HL-60 (cell line): Measurements from ENCODE around the gene C21orf58.

ENCODE experiments used
- DNase-seq, 2 experiments: peaks; one replicate each; pipeline ENCODE4 v3.0.0-alpha.2; 2010 to 2020; ENCODE audit warnings: low read depth in 1 of 2, low spot score in 1 of 2
- H3K27ac ChIP-seq: fragments of 250-450 bp; sonication (Bioruptor Pico); replicated peaks from 2 replicates; pipeline ENCODE4 v1.5.1; 2020; ENCODE audit warnings: mild to moderate bottlenecking, moderate library complexity
- H3K27me3 ChIP-seq: fragments of 250-450 bp; sonication (Bioruptor Pico); 2 replicates; pipeline ENCODE4 v1.5.1; 2021; ENCODE audit warnings: mild to moderate bottlenecking, moderate library complexity; ENCODE audit not compliant: insufficient read depth, poor library complexity, severe bottlenecking
- H3K4me3 ChIP-seq: replicated peaks from 2 replicates; pipeline ENCODE4 v1.5.1; 2011; ENCODE audit warnings: mild to moderate bottlenecking, control low read depth, low read length; ENCODE audit not compliant: insufficient read depth
- GABPA ChIP-seq: IDR thresholded peaks from 2 replicates; pipeline ENCODE4 v1.6.1; 2012; ENCODE audit warnings: low read depth
- POLR2AphosphoS5 ChIP-seq: IDR thresholded peaks from 2 replicates; pipeline ENCODE4 v1.6.1; 2012; ENCODE audit warnings: low read depth
- SPI1 ChIP-seq: IDR thresholded peaks from 2 replicates; pipeline ENCODE4 v1.6.1; 2012; ENCODE audit warnings: low read depth, mild to moderate bottlenecking, borderline replicate concordance
- TF ChIP-seq, protein P1 (sequence below): IDR thresholded peaks from one replicate; pipeline ENCODE4 v1.5.1; 2011; ENCODE audit warnings: low read length, control low read depth, inconsistent platforms; ENCODE audit not compliant: insufficient read depth
- TF ChIP-seq, protein P2 (sequence below): IDR thresholded peaks from 2 replicates; pipeline ENCODE4 v1.6.1; 2012; ENCODE audit warnings: low read depth; ENCODE audit not compliant: insufficient replicate concordance

The C21orf58 gene

DNA sequence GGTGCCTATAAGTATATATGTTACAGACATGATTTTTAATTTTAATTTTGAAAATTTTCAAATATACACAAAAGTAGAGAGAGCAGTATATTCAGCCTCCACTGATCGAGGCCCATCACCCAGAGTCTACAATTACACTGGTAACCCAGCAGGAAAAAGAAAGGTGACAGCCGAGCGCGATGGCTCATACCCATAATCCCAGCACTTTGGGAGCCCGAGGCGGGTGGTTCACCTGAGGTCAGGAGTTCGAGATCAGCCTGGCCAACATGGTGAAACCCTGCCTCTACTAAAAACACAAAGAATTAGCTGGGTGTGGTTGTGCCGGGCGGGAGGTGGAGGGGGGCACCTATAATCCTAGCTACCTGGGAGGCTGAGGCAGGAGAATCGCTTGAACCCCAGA, 36.1 kb downstream of the C21orf58 start:
- H3K4me3 ChIP-seq, result no peak overlapping the region

DNA sequence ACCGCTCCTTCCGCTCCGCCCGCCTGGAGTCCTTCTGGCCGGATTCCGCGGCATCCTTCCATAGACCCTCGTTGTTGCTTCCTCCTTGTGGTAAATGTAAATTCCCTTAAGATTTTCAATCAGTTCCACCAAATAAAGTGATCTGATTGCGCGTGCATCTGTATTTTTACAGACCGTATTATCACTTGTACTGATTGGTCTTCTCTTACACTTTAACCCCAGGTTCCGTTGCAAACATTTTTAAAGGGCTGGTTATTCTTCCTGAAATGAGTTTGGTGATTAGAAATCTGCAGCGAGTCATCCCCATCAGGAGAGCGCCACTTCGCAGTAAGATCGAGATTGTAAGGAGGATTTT, 37.0 kb downstream of the C21orf58 start:
- Histone ChIP-seq H3K27ac (peak overlapping the region; percentile 88), H3K27me3 (no peaks in the 10 kb centered on the region), H3K4me3 (peak overlapping the region; percentile 76)
- no peak for TF ChIP-seq POLR2AphosphoS5
- no peak for TF ChIP-seq SPI1
- no peak for DNase-seq

More for the DNA sequence above, 36.1 kb downstream of the C21orf58 start:
- H3K27ac ChIP-seq, result no peak overlapping the region
- TF ChIP-seq SPI1 (no peak), GABPA (no peak), POLR2AphosphoS5 (no peak)
- TF ChIP-seq, protein P1, sequence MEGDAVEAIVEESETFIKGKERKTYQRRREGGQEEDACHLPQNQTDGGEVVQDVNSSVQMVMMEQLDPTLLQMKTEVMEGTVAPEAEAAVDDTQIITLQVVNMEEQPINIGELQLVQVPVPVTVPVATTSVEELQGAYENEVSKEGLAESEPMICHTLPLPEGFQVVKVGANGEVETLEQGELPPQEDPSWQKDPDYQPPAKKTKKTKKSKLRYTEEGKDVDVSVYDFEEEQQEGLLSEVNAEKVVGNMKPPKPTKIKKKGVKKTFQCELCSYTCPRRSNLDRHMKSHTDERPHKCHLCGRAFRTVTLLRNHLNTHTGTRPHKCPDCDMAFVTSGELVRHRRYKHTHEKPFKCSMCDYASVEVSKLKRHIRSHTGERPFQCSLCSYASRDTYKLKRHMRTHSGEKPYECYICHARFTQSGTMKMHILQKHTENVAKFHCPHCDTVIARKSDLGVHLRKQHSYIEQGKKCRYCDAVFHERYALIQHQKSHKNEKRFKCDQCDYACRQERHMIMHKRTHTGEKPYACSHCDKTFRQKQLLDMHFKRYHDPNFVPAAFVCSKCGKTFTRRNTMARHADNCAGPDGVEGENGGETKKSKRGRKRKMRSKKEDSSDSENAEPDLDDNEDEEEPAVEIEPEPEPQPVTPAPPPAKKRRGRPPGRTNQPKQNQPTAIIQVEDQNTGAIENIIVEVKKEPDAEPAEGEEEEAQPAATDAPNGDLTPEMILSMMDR, result no peak
- TF ChIP-seq, protein P2, sequence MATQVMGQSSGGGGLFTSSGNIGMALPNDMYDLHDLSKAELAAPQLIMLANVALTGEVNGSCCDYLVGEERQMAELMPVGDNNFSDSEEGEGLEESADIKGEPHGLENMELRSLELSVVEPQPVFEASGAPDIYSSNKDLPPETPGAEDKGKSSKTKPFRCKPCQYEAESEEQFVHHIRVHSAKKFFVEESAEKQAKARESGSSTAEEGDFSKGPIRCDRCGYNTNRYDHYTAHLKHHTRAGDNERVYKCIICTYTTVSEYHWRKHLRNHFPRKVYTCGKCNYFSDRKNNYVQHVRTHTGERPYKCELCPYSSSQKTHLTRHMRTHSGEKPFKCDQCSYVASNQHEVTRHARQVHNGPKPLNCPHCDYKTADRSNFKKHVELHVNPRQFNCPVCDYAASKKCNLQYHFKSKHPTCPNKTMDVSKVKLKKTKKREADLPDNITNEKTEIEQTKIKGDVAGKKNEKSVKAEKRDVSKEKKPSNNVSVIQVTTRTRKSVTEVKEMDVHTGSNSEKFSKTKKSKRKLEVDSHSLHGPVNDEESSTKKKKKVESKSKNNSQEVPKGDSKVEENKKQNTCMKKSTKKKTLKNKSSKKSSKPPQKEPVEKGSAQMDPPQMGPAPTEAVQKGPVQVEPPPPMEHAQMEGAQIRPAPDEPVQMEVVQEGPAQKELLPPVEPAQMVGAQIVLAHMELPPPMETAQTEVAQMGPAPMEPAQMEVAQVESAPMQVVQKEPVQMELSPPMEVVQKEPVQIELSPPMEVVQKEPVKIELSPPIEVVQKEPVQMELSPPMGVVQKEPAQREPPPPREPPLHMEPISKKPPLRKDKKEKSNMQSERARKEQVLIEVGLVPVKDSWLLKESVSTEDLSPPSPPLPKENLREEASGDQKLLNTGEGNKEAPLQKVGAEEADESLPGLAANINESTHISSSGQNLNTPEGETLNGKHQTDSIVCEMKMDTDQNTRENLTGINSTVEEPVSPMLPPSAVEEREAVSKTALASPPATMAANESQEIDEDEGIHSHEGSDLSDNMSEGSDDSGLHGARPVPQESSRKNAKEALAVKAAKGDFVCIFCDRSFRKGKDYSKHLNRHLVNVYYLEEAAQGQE, result no peak
- DNase-seq, result no peak
- no peaks in the 10 kb centered on the region for H3K27me3 ChIP-seq

DNA sequence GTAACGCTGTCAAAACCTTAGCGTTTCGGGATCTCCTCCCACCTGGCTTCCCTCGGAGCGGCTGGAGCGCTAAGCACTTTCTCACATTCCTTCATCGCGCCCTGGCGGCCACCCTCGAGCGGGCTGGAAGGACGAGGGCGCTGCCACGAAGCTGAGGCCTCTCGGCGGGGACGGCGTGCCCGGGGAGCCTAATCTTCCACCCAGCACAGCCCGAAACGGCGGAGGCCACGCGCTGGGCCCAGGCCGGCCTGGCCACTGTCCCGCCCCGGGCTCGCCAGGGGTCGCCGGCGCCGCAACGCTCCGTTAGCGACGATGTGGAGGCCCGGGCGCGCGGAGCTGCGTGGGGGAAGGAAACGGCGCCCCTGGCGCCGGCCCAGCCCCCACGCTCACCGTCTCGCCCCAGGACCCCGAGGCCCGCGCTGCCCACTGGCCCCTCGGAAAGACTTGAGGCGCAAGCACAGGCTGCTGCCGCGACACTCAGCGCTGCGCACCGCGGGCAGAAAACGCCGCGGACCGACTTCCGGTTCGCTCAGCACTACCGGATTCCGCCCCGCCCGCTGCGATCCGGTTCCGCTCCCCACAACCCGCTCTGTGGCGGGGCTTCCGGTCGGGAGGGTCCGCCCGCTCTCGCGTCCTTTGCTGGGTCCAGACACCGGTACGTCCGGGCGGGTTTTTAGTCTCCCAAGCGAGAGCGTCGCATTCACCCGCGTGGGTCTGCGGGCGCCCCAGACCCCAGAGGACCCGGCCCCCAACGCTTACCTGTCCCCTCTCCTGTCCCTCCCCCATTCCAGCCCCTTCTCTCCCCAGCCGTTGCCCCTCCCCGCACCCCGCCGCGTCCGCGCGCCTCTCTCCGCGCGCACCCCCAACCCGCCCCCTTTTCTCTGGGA, 37.7 kb downstream of the C21orf58 start, which contains the start of gene YBEY:
YBEY (plus strand) TSS at position 582 of the 887 bp plus-strand sequence. CDS start 572 bp downstream, outside the sequence.
- TF ChIP-seq, protein P2, result no peak
- 0 out of 2 replicates have a peak, but pooled peaks have one; percentile 50 for TF ChIP-seq POLR2AphosphoS5
- peak; percentile 19; the same call in 1 of the 2 replicates for TF ChIP-seq SPI1
- TF ChIP-seq, protein P1, result no peak
- TF ChIP-seq GABPA, result peak; percentile 96
- peak; percentile 81 to 86 for DNase-seq
- Histone ChIP-seq H3K27me3 (no peaks in the 10 kb centered on the region), H3K4me3 (peak within 1 kb of the TSS; percentile 76), H3K27ac (peak within 1 kb of the TSS; percentile 88)

DNA sequence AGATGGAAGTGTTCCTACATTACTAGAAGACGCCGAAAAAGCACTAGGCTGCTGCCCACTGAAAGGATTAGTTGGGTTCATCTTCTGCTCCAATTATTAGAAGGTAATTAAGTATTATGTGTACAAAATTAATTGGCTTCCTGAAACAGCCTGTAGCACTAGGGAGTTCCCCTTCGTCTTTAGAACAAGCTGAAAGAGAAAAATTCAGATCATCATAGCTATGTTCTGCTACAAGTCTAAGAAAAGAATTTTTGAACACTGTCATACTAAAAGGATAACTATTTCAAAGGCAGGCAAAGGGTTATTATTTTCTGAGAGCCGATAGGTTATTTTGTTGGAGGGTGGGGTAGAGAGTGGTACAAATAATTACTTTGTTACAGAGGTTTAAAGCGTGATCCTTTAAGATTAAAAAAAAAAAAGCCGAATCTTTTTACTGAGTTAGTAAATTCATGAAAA, 38.4 kb downstream of the C21orf58 start, which contains the start of gene MCM3AP:
MCM3AP (minus strand) TSS at position 406 of the 456 bp plus-strand sequence; CDS start at position 81, 325 bp downstream.
- no peak for DNase-seq
- no peak for TF ChIP-seq GABPA
- TF ChIP-seq, protein P2, result no peak
- no peak for TF ChIP-seq POLR2AphosphoS5
- Histone ChIP-seq H3K4me3 (peak within 1 kb of the TSS; percentile 76), H3K27ac (peak within 1 kb of the TSS; percentile 88), H3K27me3 (no peaks in the 10 kb centered on the region)
